Measurements from ENCODE around the gene NSMCE1.
A peak's percentile ranks its signal among the peaks of the same experiment; 100 is the strongest.

NSMCE1 gene

GRCh38 chr16:27242398-27242797 lies 26.2 kb downstream of the NSMCE1 start:
- DNase-seq, result no peak

- no peak for DNase-seq
These were observed 26.9 kb downstream of the NSMCE1 start for GRCh38 chr16:27241658-27242057.

GRCh38 chr16:27240948-27241531 lies 27.5 kb downstream of the NSMCE1 start:
- no peak for DNase-seq

GRCh38 chr16:27239906-27240655 lies 28.5 kb downstream of the NSMCE1 start:
- no peak for DNase-seq

- DNase-seq, result no peak
These were observed 29.5 kb downstream of the NSMCE1 start for GRCh38 chr16:27239026-27239425.

GRCh38 chr16:27238591-27238990 lies 30.0 kb downstream of the NSMCE1 start:
- DNase-seq, result no peak

GRCh38 chr16:27238016-27238587 lies 30.5 kb downstream of the NSMCE1 start:
- peak; percentile 33 for DNase-seq

GRCh38 chr16:27237219-27238015 lies 31.2 kb downstream of the NSMCE1 start:
- DNase-seq, result peak; percentile 73

- no peak for DNase-seq
These were observed 31.8 kb downstream of the NSMCE1 start for GRCh38 chr16:27236635-27237218.

GRCh38 chr16:27235938-27236245 lies 32.7 kb downstream of the NSMCE1 start:
- no peak for DNase-seq

GRCh38 chr16:27235055-27235937 lies 33.3 kb downstream of the NSMCE1 start:
- peak; percentile 63 for DNase-seq

- no peak for DNase-seq
These were observed 34.0 kb downstream of the NSMCE1 start for GRCh38 chr16:27234603-27235002.

- no peak for DNase-seq
These were observed 34.4 kb downstream of the NSMCE1 start for GRCh38 chr16:27234171-27234570.

GRCh38 chr16:27233731-27234130 lies 34.8 kb downstream of the NSMCE1 start:
- DNase-seq, result no peak

- no peak for DNase-seq
These were observed 35.5 kb downstream of the NSMCE1 start for GRCh38 chr16:27232901-27233625.

- no peak for DNase-seq
These were observed 36.3 kb downstream of the NSMCE1 start for GRCh38 chr16:27232061-27232900.

GRCh38 chr16:27231692-27232060 lies 36.9 kb downstream of the NSMCE1 start:
- DNase-seq, result no peak

- no peak for DNase-seq
These were observed 38.0 kb downstream of the NSMCE1 start for GRCh38 chr16:27230562-27231001.

GRCh38 chr16:27229891-27230470 lies 38.6 kb downstream of the NSMCE1 start:
- no peak for DNase-seq

Data from NK-92 treated with Interleukin-12 subunit alpha and Interleukin-12 subunit beta, amount 100 ng/mL, for 24 hours (cell line).